Measurements from ENCODE around the gene NDUFAF2.

DNA sequence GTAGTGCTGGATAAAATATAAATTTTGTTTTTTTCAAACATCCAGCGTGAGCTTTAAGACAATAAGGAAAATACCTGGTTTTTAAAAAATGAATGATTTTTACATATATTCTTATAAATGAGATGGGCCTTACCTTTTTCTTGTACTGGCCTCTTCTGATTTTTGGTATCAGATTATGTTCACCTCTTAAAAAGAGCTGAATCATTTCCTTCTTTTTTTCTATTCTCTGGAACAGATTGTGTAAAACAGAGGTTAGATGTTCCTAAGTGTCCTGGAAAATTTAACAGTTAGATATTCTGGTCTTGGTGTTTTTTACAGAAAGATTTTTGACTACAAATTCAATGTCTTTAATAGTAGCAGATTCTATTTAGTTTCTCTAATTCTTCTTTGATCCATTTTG is 74.6 kb downstream of the NDUFAF2 start:
- no peak for TF ChIP-seq POLR2A (IDR thresholded peaks at IDR 0.05; ENCODE audit: low read length)
- no peak for TF ChIP-seq GATA1 (IDR thresholded peaks at IDR 0.05; ENCODE audit: low read depth, low read length)
